HG02571 (cell line): Measurements from ENCODE around the gene LPP.

Experiments
- ATAC-seq: cut with Tn5 transposase; IDR thresholded peaks from one replicate; pipeline ENCODE4 v1.9.1; 2021; ENCODE audit warnings: mild to moderate bottlenecking, moderate library complexity; ENCODE audit not compliant: unreplicated experiment

The LPP gene

GRCh38 chr3:188219147-188219546, 65.2 kb downstream of the LPP start:
- ATAC-seq: no peak

- ATAC-seq: no peak
Observed at GRCh38 chr3:188220097-188220788, 66.3 kb downstream of the LPP start.

- no peak for ATAC-seq
Observed at GRCh38 chr3:188220988-188221818, 67.2 kb downstream of the LPP start.

GRCh38 chr3:188223936-188224335, 70.0 kb downstream of the LPP start:
- ATAC-seq: no peak

GRCh38 chr3:188227442-188227841, 73.5 kb downstream of the LPP start:
- no peak for ATAC-seq

GRCh38 chr3:188229177-188229576, 75.2 kb downstream of the LPP start:
- no peak for ATAC-seq

GRCh38 chr3:188229726-188230125, 75.8 kb downstream of the LPP start:
- no peak for ATAC-seq

- ATAC-seq: no peak
Observed at GRCh38 chr3:188230962-188231361, 77.0 kb downstream of the LPP start.

- ATAC-seq: no peak
Observed at GRCh38 chr3:188231456-188231855, 77.5 kb downstream of the LPP start.

- no peak for ATAC-seq
Observed at GRCh38 chr3:188232656-188233055, 78.7 kb downstream of the LPP start.

GRCh38 chr3:188233320-188233719, 79.4 kb downstream of the LPP start:
- no peak for ATAC-seq

GRCh38 chr3:188234132-188234531, 80.2 kb downstream of the LPP start:
- ATAC-seq: no peak

GRCh38 chr3:188236271-188236670, 82.3 kb downstream of the LPP start:
- no peak for ATAC-seq

- ATAC-seq: no peak
Observed at GRCh38 chr3:188239035-188239434, 85.1 kb downstream of the LPP start.

GRCh38 chr3:188239577-188239976, 85.6 kb downstream of the LPP start:
- no peak for ATAC-seq

GRCh38 chr3:188240189-188240981, 86.4 kb downstream of the LPP start:
- ATAC-seq: no peak

- ATAC-seq: no peak
Observed at GRCh38 chr3:188241072-188241471, 87.1 kb downstream of the LPP start.

- ATAC-seq: no peak
Observed at GRCh38 chr3:188241883-188242282, 87.9 kb downstream of the LPP start.

- no peak for ATAC-seq
Observed at GRCh38 chr3:188242436-188243123, 88.6 kb downstream of the LPP start.

- no peak for ATAC-seq
Observed at GRCh38 chr3:188243124-188243795, 89.3 kb downstream of the LPP start.
